Esophagus (tissue), 2 donors: ENCODE data around the gene POLR2A. TPM values are rescaled to one million over a fixed set of nuclear protein-coding genes. Genes with fewer than 3 reads are reported as not detected.

Experiments
- H3K27ac ChIP-seq, 2 donors: one replicate each; pipeline ENCODE4 v1.5.1; 2013; ENCODE audit warnings: low read depth in 2 of 2, mild to moderate bottlenecking in 2 of 2, inconsistent platforms in 1 of 2, low read length in 1 of 2, moderate library complexity in 1 of 2
- H3K27me3 ChIP-seq, 2 donors: one replicate each; pipeline ENCODE4 v1.6.1; 2013; ENCODE audit warnings: low read length in 2 of 2, control low read depth in 1 of 2, mild to moderate bottlenecking in 1 of 2; ENCODE audit not compliant: insufficient read depth in 2 of 2, control insufficient read depth in 1 of 2
- H3K36me3 ChIP-seq, 2 donors: one replicate each; pipeline ENCODE4 v1.6.1; 2013; ENCODE audit warnings: low read length in 1 of 2; ENCODE audit not compliant: control insufficient read depth in 2 of 2, insufficient read depth in 2 of 2
- H3K4me1 ChIP-seq, 2 donors: one replicate each; pipeline ENCODE4 v1.6.1; 2013; ENCODE audit warnings: low read length in 1 of 2; ENCODE audit not compliant: control insufficient read depth in 2 of 2, insufficient read depth in 2 of 2
- H3K4me3 ChIP-seq, 2 donors: one replicate each; pipeline ENCODE4 v1.5.1; 2013; ENCODE audit warnings: low read length in 2 of 2, mild to moderate bottlenecking in 2 of 2, low read depth in 1 of 2, moderate library complexity in 1 of 2
- H3K9me3 ChIP-seq, 2 donors: one replicate each; pipeline ENCODE4 v1.6.1; 2013; ENCODE audit warnings: mild to moderate bottlenecking in 2 of 2, low read depth in 1 of 2, low read length in 1 of 2, moderate library complexity in 1 of 2; ENCODE audit not compliant: control insufficient read depth in 2 of 2, insufficient read depth in 1 of 2
- WGBS, 2 donors: extraction: QIAGEN DNeasy Blood & Tissue Kit; methylation state at CpG; one replicate each; pipeline ENCODE4 v1.1.7; 2013; 5-methylcytosine and 5-hydroxymethylcytosine counted together
- polyA plus RNA-seq, 2 donors: library from polyadenylated mRNA; stranded (reverse); fragments of 200-250 nt; gene quantifications; one replicate each; pipeline ENCODE4 v1.2.3, GENCODE V29; 2013
- donor health status: healthy with polysubstance abuse.
- donor health status: Bipolar disorder and iron deficiency.

The POLR2A gene
- polyA plus RNA-seq, 2 donors = 33.8 to 56.6 TPM

DNA sequence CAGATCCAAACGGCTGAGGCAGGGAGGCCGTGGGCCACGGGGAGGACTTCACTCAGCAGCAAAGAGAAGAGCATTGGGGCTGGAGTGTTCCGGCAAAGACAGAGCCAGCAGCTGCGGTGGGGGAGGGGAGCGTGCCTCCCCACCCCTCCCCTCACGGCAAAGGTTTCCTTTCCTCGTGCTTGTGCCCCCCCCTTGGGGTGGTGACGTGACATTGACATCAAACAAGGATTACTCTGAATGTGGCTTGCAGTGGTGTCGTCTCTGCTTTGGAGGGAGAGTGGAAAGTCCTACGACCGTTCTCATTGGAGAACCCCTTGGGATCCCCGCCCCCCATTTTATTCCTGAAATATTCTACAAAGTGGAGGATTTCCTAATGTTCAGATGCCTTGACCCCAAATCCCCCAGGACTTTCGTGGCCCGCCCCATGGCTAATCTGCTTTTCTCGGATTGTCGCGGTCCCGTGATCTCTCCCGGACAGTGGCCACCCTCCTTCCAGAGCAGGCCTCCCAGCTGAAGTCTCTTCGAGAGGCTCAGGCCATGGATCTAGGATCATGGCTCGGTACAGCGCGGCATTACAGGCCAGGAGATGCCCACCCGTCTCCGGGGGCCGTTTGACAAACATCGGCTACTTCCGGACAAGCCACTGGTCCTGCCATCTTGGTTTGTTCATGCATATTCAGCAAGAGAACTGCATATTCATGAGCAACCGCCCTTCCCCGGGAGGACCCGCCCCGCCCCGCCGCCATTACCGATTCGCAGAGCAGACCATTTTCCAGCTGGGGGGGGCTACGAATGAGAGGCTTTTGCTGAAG, 705 bp upstream of the POLR2A start:
- 0 to 1% methylated on average over 38 of the region's 38 CpGs for WGBS, 2 donors
- Histone ChIP-seq H3K4me1 (peaks cover 0 to 9% of the 10 kb centered on the region in 2 donors), H3K27me3 (no peaks in the 10 kb centered on the region)

DNA sequence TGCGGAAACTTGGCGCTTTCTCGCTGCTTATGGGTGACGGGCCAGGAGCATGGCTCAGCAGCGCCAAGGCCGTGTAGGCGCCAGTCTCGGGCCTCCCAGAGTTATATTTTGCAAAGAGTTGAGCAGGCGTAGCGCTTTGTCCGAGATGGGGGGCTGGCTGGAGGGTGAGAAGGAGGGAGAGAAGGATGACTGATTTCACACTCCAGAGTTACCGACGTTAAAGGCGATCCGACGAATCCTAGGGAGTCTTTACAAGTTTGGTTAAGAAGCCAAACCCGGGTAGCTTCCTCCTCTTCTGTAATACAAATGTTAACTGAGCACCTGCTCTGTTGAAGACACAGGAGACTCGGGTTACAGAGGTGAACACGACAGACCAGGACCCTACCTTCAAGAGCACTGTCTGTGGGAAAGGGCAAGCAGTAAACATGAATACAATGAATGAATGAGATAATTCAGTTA, 782 bp downstream of the POLR2A start:
- Histone ChIP-seq H3K36me3 (no peaks in the 10 kb centered on the region), H3K4me1 (peaks cover 0 to 9% of the 10 kb centered on the region in 2 donors), H3K9me3 (no peaks in the 10 kb centered on the region), H3K27me3 (no peaks in the 10 kb centered on the region), H3K27ac (peak overlapping the region; percentile 99 to 100), H3K4me3 (peak overlapping the region; percentile 59 to 71)
- WGBS, 2 donors = 0% methylated on average over 19 of the region's 19 CpGs

More for the DNA sequence above, 705 bp upstream of the POLR2A start:
- H3K9me3 ChIP-seq = no peaks in the 10 kb centered on the region
- peak overlapping the region; percentile 59 to 73 for H3K4me3 ChIP-seq
- H3K36me3 ChIP-seq = no peaks in the 10 kb centered on the region
- peak overlapping the region; percentile 99 to 100 for H3K27ac ChIP-seq

DNA sequence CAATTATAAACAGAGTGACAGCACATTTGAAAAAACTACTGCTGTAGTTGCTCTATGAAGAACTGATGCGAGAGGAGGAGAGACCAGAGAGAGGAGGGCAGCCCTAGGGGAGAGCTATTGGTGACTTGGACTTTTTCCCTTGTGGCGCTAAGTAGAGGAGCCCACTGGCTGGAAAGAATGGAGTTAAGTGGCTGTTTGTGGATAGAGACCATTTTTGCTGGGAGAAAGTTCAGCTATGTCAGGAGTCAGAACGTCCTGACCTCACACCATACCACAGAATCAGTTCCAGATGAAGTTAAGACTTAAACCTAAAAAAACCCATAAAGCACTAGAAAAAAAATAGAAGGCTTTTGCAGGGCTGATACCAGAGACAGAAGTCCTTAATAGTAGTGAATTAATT, 2.0 kb downstream of the POLR2A start:
- H3K4me1 ChIP-seq = peaks cover 0 to 9% of the 10 kb centered on the region in 2 donors
- H3K4me3 ChIP-seq = peak overlapping the region in 1 of 2 donors; percentile 59
- no peak overlapping the region for H3K27ac ChIP-seq
- H3K36me3 ChIP-seq = no peaks in the 10 kb centered on the region
- no peaks in the 10 kb centered on the region for H3K27me3 ChIP-seq
- no peaks in the 10 kb centered on the region for H3K9me3 ChIP-seq
- 24 to 33% methylated on average over 3 of the region's 3 CpGs for WGBS, 2 donors

DNA sequence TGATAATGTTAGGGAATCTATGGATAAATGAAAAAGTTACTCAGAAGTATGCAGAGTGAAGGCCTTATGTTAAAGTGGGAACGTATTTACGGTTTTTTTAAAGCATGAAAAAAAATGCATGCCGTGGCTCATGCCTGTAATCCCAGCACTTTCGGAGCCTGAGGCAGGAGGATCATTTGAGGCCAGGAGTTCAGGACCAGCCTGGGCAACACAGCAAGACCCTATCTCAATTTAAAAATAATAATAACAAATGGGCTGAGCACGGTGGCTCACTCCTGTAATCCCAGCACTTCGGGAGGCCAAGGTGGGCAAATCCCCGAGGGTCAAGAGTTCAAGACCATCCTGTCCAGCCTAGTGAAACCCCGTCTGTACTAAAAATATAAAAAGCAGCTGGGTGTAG, 6.0 kb downstream of the POLR2A start:
- no peak overlapping the region for H3K4me3 ChIP-seq
- no peaks in the 10 kb centered on the region for H3K9me3 ChIP-seq
- no peaks in the 10 kb centered on the region for H3K27me3 ChIP-seq
- 69 to 71% methylated on average over 8 of the region's 8 CpGs for WGBS, 2 donors
- H3K4me1 ChIP-seq = peaks cover 0 to 4% of the 10 kb centered on the region in 2 donors
- peaks cover 0 to 9% of the 10 kb centered on the region in 2 donors for H3K36me3 ChIP-seq
- no peak overlapping the region for H3K27ac ChIP-seq

DNA sequence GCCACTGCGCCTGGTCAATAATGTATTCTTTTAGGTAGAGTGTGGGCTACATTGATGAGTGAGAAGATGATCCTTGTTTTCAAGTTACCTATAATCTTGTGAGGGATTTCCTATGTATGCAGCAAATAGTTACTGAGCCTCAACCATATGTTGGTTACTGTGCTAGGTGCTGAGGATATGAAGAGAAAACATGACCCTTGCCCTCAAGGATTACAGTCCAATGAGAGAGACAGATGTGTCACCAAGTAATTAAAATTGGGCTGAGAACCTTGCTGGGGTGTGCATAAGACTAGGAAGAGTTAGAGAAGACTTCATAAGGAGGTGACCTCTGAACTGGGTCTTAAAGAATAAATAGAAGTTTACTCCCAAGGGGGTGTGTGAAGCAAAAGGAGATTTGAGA, 7.4 kb downstream of the POLR2A start:
- Histone ChIP-seq H3K36me3 (peaks cover 3 to 20% of the 10 kb centered on the region in 2 donors), H3K9me3 (no peaks in the 10 kb centered on the region), H3K4me1 (peaks cover 0 to 2% of the 10 kb centered on the region in 2 donors), H3K27ac (no peak overlapping the region), H3K27me3 (no peaks in the 10 kb centered on the region), H3K4me3 (no peak overlapping the region)
- 94 to 96% methylated on average over 1 of the region's 1 CpG for whole genome bisulfite sequencing, 2 donors

DNA sequence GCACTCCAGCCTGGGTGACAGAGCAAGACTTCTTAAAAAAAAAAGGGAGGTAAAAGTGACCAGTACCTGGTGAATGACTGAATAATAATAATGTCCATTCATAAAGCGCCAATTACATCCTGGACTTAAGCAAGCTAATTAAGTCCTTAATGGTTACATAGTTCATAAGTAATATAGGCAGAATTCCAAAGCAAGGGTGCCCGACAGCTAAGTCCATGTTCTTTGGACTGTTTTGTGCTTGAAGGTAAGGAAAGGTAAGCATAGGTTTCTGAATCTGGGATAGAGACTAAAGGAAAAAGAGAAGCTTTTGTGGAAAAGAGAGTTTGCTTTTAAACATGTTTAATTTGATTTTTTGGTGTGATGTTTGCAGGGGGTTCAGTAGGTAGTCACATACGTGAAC, 9.8 kb downstream of the POLR2A start:
- Histone ChIP-seq H3K9me3 (no peaks in the 10 kb centered on the region), H3K27ac (no peak overlapping the region), H3K27me3 (no peaks in the 10 kb centered on the region), H3K4me1 (peaks cover 0 to 2% of the 10 kb centered on the region in 2 donors), H3K36me3 (peaks cover 17 to 39% of the 10 kb centered on the region in 2 donors), H3K4me3 (no peak overlapping the region)
- 79 to 93% methylated on average over 3 of the region's 3 CpGs for WGBS, 2 donors

DNA sequence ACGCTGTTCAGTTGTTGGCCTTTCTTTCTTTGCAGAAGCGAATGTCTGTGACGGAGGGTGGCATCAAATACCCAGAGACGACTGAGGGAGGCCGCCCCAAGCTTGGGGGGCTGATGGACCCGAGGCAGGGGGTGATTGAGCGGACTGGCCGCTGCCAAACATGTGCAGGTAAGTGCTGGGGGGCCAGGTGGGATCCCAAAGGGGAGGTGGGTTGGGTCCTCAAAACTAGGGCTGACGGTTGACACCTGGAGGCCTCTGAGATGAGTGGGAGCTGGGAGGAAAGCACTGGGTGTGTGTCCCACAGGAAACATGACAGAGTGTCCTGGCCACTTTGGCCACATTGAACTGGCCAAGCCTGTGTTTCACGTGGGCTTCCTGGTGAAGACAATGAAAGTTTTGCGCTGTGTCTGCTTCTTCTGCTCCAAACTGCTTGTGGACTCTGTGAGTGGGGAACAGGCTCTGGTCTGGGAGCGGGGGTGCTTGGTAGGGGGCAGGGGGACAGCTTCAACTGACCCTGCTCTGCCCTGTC, 11.8 kb downstream of the POLR2A start:
- Histone ChIP-seq H3K4me1 (peaks cover 0 to 2% of the 10 kb centered on the region in 2 donors), H3K9me3 (no peaks in the 10 kb centered on the region), H3K4me3 (no peak overlapping the region), H3K27ac (no peak overlapping the region), H3K36me3 (peaks cover 19 to 52% of the 10 kb centered on the region in 2 donors), H3K27me3 (no peaks in the 10 kb centered on the region)
- WGBS, 2 donors = 89 to 91% methylated on average over 12 of the region's 12 CpGs

DNA sequence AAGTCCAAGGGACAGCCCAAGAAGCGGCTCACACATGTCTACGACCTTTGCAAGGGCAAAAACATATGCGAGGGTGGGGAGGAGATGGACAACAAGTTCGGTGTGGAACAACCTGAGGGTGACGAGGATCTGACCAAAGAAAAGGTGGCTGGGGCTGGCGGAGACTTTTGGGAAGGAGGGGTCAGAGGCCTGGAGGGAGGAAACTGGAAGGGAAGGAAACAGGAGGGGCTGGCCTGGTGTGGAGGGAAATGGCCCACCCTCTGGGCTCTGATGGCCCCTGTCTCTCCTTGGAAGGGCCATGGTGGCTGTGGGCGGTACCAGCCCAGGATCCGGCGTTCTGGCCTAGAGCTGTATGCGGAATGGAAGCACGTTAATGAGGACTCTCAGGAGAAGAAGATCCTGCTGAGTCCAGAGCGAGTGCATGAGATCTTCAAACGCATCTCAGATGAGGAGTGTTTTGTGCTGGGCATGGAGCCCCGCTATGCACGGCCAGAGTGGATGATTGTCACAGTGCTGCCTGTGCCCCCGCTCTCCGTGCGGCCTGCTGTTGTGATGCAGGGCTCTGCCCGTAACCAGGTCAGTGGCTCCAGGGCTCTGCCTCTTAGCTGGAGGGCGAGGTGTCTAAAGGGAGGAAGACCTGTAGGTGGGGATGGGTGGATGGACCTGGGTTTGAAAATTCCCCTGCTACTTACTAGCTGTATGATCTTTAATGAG, 12.5 kb downstream of the POLR2A start:
- Histone ChIP-seq H3K36me3 (peaks cover 25 to 55% of the 10 kb centered on the region in 2 donors), H3K27ac (peak overlapping the region in 1 of 2 donors; percentile 34)
- WGBS, 2 donors = 85 to 88% methylated on average over 20 of the region's 20 CpGs

DNA sequence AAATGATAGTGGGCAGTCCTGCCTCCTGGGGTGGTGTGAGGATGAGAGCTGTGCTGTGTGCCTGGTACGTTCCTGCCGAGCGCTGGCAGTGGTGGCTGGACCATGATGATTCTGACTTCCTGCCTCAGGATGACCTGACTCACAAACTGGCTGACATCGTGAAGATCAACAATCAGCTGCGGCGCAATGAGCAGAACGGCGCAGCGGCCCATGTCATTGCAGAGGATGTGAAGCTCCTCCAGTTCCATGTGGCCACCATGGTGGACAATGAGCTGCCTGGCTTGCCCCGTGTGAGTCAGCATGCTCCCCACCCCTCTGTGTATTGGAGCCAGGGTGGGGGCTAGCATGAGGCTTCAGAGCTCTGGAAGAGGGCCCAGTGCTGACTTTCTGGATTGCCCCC, 13.1 kb downstream of the POLR2A start:
- Histone ChIP-seq H3K27ac (no peak overlapping the region), H3K36me3 (peaks cover 31 to 58% of the 10 kb centered on the region in 2 donors), H3K4me1 (peaks cover 0 to 2% of the 10 kb centered on the region in 2 donors), H3K9me3 (no peaks in the 10 kb centered on the region), H3K27me3 (no peaks in the 10 kb centered on the region), H3K4me3 (no peak overlapping the region)
- 77 to 89% methylated on average over 10 of the region's 10 CpGs for WGBS, 2 donors

More for the DNA sequence above, 12.5 kb downstream of the POLR2A start:
- Histone ChIP-seq H3K9me3 (no peaks in the 10 kb centered on the region), H3K4me1 (peaks cover 0 to 2% of the 10 kb centered on the region in 2 donors), H3K4me3 (no peak overlapping the region), H3K27me3 (no peaks in the 10 kb centered on the region)
